Testis (tissue), 2 donors: ENCODE data around the gene CD96.
"Not testable (repeated sequence)": the region's sequence is repeated elsewhere in the genome, so short reads cannot be mapped to it uniquely, and the experiment has no call there.

ENCODE experiments used
- CTCF ChIP-seq, 3 experiments: fragments of 450-650 bp in 2 of 3; fragments of 200-600 bp in 1 of 3; sonication (generic) in 1 of 3; IDR thresholded peaks; one replicate each; pipeline ENCODE4 v1.5.1; 2016 to 2019; ENCODE audit warnings: antibody characterized with exemption in 3 of 3, mild to moderate bottlenecking in 2 of 3, moderate library complexity in 1 of 3
- POLR2A ChIP-seq: fragments of 450-650 bp; IDR thresholded peaks from one replicate; pipeline ENCODE4 v1.6.1; 2017; ENCODE audit warnings: antibody characterized with exemption, mild to moderate bottlenecking, moderate library complexity

DNA sequence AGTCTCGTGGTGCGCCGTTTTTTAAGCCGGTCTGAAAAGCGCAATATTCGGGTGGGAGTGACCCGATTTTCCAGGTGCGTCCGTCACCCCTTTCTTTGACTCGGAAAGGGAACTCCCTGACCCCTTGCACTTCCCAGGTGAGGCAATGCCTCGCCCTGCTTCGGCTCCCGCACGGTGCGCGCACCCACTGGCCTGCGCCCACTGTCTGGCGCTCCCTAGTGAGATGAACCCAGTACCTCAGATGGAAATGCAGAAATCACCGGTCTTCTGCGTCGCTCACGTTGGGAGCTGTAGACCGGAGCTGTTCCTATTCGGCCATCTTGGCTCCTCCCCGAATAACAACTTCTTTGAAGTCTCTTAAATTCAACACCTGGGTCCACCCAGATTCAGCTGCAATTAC is 19.9 kb downstream of the CD96 start:
- TF ChIP-seq POLR2A; CTCF (IDR thresholded peaks at IDR 0.05): not testable (repeated sequence)
